H9 (cell line): ENCODE results near the gene CC2D1A. TPM values are rescaled to one million over a fixed set of nuclear protein-coding genes. Genes with fewer than 3 reads are reported as not detected.

Source experiments
- DNase-seq: peaks from one replicate; pipeline ENCODE4 v3.0.0-alpha.2; 2017
- H2AFZ ChIP-seq: one replicate; pipeline ENCODE4 v1.6.1; 2013; ENCODE audit warnings: mild to moderate bottlenecking, low read length, control low read depth, moderate library complexity
- H2AK5ac ChIP-seq: 2 replicates; pipeline ENCODE4 v1.6.1; 2013; ENCODE audit warnings: low read length, control low read depth, mixed read lengths; ENCODE audit not compliant: insufficient read length
- H2BK120ac ChIP-seq: one replicate; pipeline ENCODE4 v1.6.1; 2013; ENCODE audit warnings: low read depth, mild to moderate bottlenecking, low read length, control low read depth, inconsistent platforms; ENCODE audit not compliant: poor library complexity, severe bottlenecking
- H2BK12ac ChIP-seq: 2 replicates; pipeline ENCODE4 v1.6.1; 2013; ENCODE audit warnings: low read length, control low read depth, mixed read lengths, low read depth; ENCODE audit not compliant: insufficient read length
- H2BK15ac ChIP-seq: 2 replicates; pipeline ENCODE4 v1.6.1; 2013; ENCODE audit warnings: low read depth, low read length, control low read depth
- H2BK20ac ChIP-seq: one replicate; pipeline ENCODE4 v1.6.1; 2013; ENCODE audit warnings: low read depth, mild to moderate bottlenecking, low read length, control low read depth, inconsistent platforms; ENCODE audit not compliant: poor library complexity, severe bottlenecking
- H2BK5ac ChIP-seq: 2 replicates; pipeline ENCODE4 v1.6.1; 2013; ENCODE audit warnings: low read length, control low read depth, mixed read lengths; ENCODE audit not compliant: insufficient read length
- H3K14ac ChIP-seq: 2 replicates; pipeline ENCODE4 v1.6.1; 2013; ENCODE audit warnings: low read length, control low read depth; ENCODE audit not compliant: insufficient read depth
- H3K18ac ChIP-seq: 2 replicates; pipeline ENCODE4 v1.6.1; 2013; ENCODE audit warnings: low read depth, mild to moderate bottlenecking, mixed read lengths, low read length, control low read depth; ENCODE audit not compliant: insufficient read length
- H3K23ac ChIP-seq: 2 replicates; pipeline ENCODE4 v1.6.1; 2013; ENCODE audit warnings: low read length, control low read depth, mixed read lengths, low read depth; ENCODE audit not compliant: insufficient read length
- H3K23me2 ChIP-seq: 2 replicates; pipeline ENCODE4 v1.6.1; 2013; ENCODE audit warnings: low read depth, mild to moderate bottlenecking, mixed read lengths, low read length, control low read depth; ENCODE audit not compliant: insufficient read length, poor library complexity, severe bottlenecking
- H3K27ac ChIP-seq: 2 replicates; pipeline ENCODE4 v1.5.1; 2013; ENCODE audit warnings: low read length, control low read depth, mixed read lengths, low read depth; ENCODE audit not compliant: insufficient read length
- H3K27me3 ChIP-seq: 2 replicates; pipeline ENCODE4 v1.6.1; 2013; ENCODE audit warnings: low read length, control low read depth, inconsistent platforms; ENCODE audit not compliant: insufficient read depth
- H3K4ac ChIP-seq: 2 replicates; pipeline ENCODE4 v1.6.1; 2013; ENCODE audit warnings: low read depth, mild to moderate bottlenecking, control low read depth, inconsistent platforms, low read length, moderate library complexity
- H3K4me1 ChIP-seq: 2 replicates; pipeline ENCODE4 v1.6.1; 2013; ENCODE audit warnings: low read length, control low read depth, inconsistent platforms; ENCODE audit not compliant: insufficient read depth
- H3K4me2 ChIP-seq: 2 replicates; pipeline ENCODE4 v1.6.1; 2013; ENCODE audit warnings: low read length, control low read depth, mixed read lengths; ENCODE audit not compliant: insufficient read length, insufficient read depth
- H3K56ac ChIP-seq: 2 replicates; pipeline ENCODE4 v1.6.1; 2013; ENCODE audit warnings: low read depth, mild to moderate bottlenecking, mixed read lengths, low read length, control low read depth; ENCODE audit not compliant: insufficient read length
- H3K79me1 ChIP-seq: 2 replicates; pipeline ENCODE4 v1.6.1; 2013; ENCODE audit warnings: low read depth, mild to moderate bottlenecking, moderate library complexity, low read length, control low read depth, inconsistent platforms; ENCODE audit not compliant: insufficient read depth, poor library complexity, severe bottlenecking
- H3K79me2 ChIP-seq: 2 replicates; pipeline ENCODE4 v1.6.1; 2013; ENCODE audit warnings: low read length, control low read depth, inconsistent platforms; ENCODE audit not compliant: insufficient read depth
- H3K9ac ChIP-seq: 2 replicates; pipeline ENCODE4 v1.6.1; 2013; ENCODE audit warnings: low read length, control low read depth, mixed read lengths; ENCODE audit not compliant: insufficient read length; ENCODE audit errors: extremely low read depth
- H3K9me3 ChIP-seq: one replicate; pipeline ENCODE4 v1.6.1; 2013; ENCODE audit warnings: low read depth, low read length, inconsistent platforms; ENCODE audit not compliant: control insufficient read depth
- H3T11ph ChIP-seq: one replicate; pipeline ENCODE4 v1.6.1; 2013; ENCODE audit warnings: mild to moderate bottlenecking, low read length, control low read depth, inconsistent platforms
- H4K20me1 ChIP-seq: one replicate; pipeline ENCODE4 v1.6.1; 2013; ENCODE audit not compliant: control insufficient read depth, insufficient read length, insufficient read depth
- H4K5ac ChIP-seq: 2 replicates; pipeline ENCODE4 v1.6.1; 2013; ENCODE audit warnings: low read depth, mild to moderate bottlenecking, mixed read lengths, low read length, control low read depth; ENCODE audit not compliant: insufficient read length
- H4K8ac ChIP-seq: replicated peaks from 2 replicates; pipeline ENCODE4 v1.6.1; 2013; ENCODE audit warnings: low read length, control low read depth, mixed read lengths, low read depth; ENCODE audit not compliant: insufficient read length
- H4K91ac ChIP-seq: 2 replicates; pipeline ENCODE4 v1.6.1; 2013; ENCODE audit warnings: low read depth, mild to moderate bottlenecking, moderate library complexity, mixed read lengths, low read length, control low read depth; ENCODE audit not compliant: insufficient read length
- H3K27ac Mint-ChIP-seq, 3 experiments: 2 replicates in 2 of 3; 3 replicates in 1 of 3; pipeline ENCODE4 v1.8.0; 2020 to 2021; ENCODE audit warnings: mixed read lengths in 3 of 3, mild to moderate bottlenecking in 1 of 3, moderate library complexity in 1 of 3
- H3K27me3 Mint-ChIP-seq: 2 replicates; pipeline ENCODE4 v1.8.0; 2021; ENCODE audit warnings: low read depth, mild to moderate bottlenecking, moderate library complexity, mixed read lengths
- H3K36me3 Mint-ChIP-seq, 3 experiments: 2 replicates in 2 of 3; 3 replicates in 1 of 3; pipeline ENCODE4 v1.8.0; 2020 to 2021; ENCODE audit warnings: low read depth in 3 of 3, mixed read lengths in 3 of 3; ENCODE audit not compliant: insufficient read depth in 1 of 3
- H3K4me1 Mint-ChIP-seq, 2 experiments: 2 replicates each; pipeline ENCODE4 v1.8.0; 2020; ENCODE audit warnings: mixed read lengths in 2 of 2
- H3K4me3 Mint-ChIP-seq, 2 experiments: 2 replicates in 1 of 2; 3 replicates in 1 of 2; pipeline ENCODE4 v1.8.0; 2020 to 2021; ENCODE audit warnings: mild to moderate bottlenecking in 2 of 2, mixed read lengths in 2 of 2, moderate library complexity in 1 of 2
- H3K9me3 Mint-ChIP-seq, 2 experiments: 2 replicates in 1 of 2; 3 replicates in 1 of 2; pipeline ENCODE4 v1.8.0; 2020; ENCODE audit warnings: mild to moderate bottlenecking in 2 of 2, mixed read lengths in 2 of 2, moderate library complexity in 1 of 2
- CTCF ChIP-seq: fragments of 200-600 bp; sonication (generic); conservative IDR thresholded peaks from 3 replicates; pipeline ENCODE4 v1.8.0; 2021; ENCODE audit warnings: antibody characterized with exemption, mild to moderate bottlenecking
- WGBS: extraction: QIAGEN DNeasy Blood & Tissue Kit; methylation state at CpG from one replicate; pipeline ENCODE4 v1.1.7; 2013; ENCODE audit warnings: missing lambda C conversion rate, low lambda C conversion rate, mixed read lengths; ENCODE audit not compliant: insufficient read length; ENCODE audit errors: extremely low coverage; 5-methylcytosine and 5-hydroxymethylcytosine counted together
- total RNA-seq: library from RNA; stranded (reverse); gene quantifications from 2 replicates; pipeline ENCODE4 v1.2.1, GENCODE V29; 2021

CC2D1A gene
- total RNA-seq, 1 experiment from 2014 or later = 48.5 TPM

- no peak overlapping the region for H3K23ac ChIP-seq
- H3K27ac ChIP-seq = no peak overlapping the region
- H3K4me3 Mint-ChIP-seq = no peak overlapping the region
- no peaks in the 10 kb centered on the region for H3K4me1 ChIP-seq
- no peak overlapping the region for H3K56ac ChIP-seq
- no peak overlapping the region for H2AFZ ChIP-seq
- no peak overlapping the region for H3K4me2 ChIP-seq
- no peak overlapping the region for H3T11ph ChIP-seq
- H3K9ac ChIP-seq = no peak overlapping the region
- no peak overlapping the region for H4K8ac ChIP-seq
- H4K20me1 ChIP-seq = no peaks in the 10 kb centered on the region
- no peak overlapping the region for H4K5ac ChIP-seq
- no peak overlapping the region for H4K91ac ChIP-seq
- no peaks in the 10 kb centered on the region for H3K9me3 ChIP-seq
- no peaks in the 10 kb centered on the region for H3K79me1 ChIP-seq
- no peaks in the 10 kb centered on the region for H3K36me3 Mint-ChIP-seq
- H3K4ac ChIP-seq = no peak overlapping the region
- no peak overlapping the region for H2AK5ac ChIP-seq
- no peak for DNase-seq
- no peak overlapping the region for H2BK15ac ChIP-seq
- H3K27ac Mint-ChIP-seq = no peak overlapping the region
- no peaks in the 10 kb centered on the region for H3K27me3 ChIP-seq
- no peak overlapping the region for H2BK20ac ChIP-seq
- H3K9me3 Mint-ChIP-seq = no peaks in the 10 kb centered on the region
- no peaks in the 10 kb centered on the region for H3K4me1 Mint-ChIP-seq
- no peak overlapping the region for H2BK120ac ChIP-seq
- no peaks in the 10 kb centered on the region for H3K79me2 ChIP-seq
- no peak for TF ChIP-seq CTCF
- no peak overlapping the region for H3K18ac ChIP-seq
- no peaks in the 10 kb centered on the region; the same call in 1 of the 2 replicates for H3K27me3 Mint-ChIP-seq
- WGBS = no CpG with 5 or more reads among the region's 10 CpGs
- H2BK5ac ChIP-seq = no peak overlapping the region
- H2BK12ac ChIP-seq = no peak overlapping the region
- no peaks in the 10 kb centered on the region for H3K23me2 ChIP-seq
- H3K14ac ChIP-seq = no peak overlapping the region
Observed at GRCh38 chr19:13899393-13899792, 6.6 kb upstream of the CC2D1A start.
